MG63 (cell line): Measurements from ENCODE around the gene SH3BP5. TPM values are rescaled to one million over a fixed set of nuclear protein-coding genes. Genes with fewer than 3 reads are reported as not detected.
A peak's percentile ranks its signal among the peaks of the same experiment; 100 is the strongest.

Experiments
- DNase-seq: peaks from one replicate; pipeline ENCODE4 v3.0.0-alpha.2; 2020
- H3K27me3 ChIP-seq: fragments of 250-450 bp; sonication (Bioruptor Pico); 2 replicates; pipeline ENCODE4 v1.5.1; 2020; ENCODE audit warnings: mild to moderate bottlenecking, moderate library complexity
- H3K36me3 ChIP-seq: fragments of 250-450 bp; sonication (Bioruptor Pico); 2 replicates; pipeline ENCODE4 v1.5.1; 2020; ENCODE audit warnings: mild to moderate bottlenecking, moderate library complexity
- H3K4me3 ChIP-seq: fragments of 250-450 bp; sonication (Bioruptor Pico); 2 replicates; pipeline ENCODE4 v1.5.1; 2020; ENCODE audit warnings: mild to moderate bottlenecking, moderate library complexity
- H3K9me3 ChIP-seq: fragments of 250-450 bp; sonication (Bioruptor Pico); 2 replicates; pipeline ENCODE4 v1.5.1; 2020; ENCODE audit warnings: mild to moderate bottlenecking, moderate library complexity
- total RNA-seq: library from RNA; depleted of rRNA; stranded (reverse); fragments of >200 nt; shearing (Covaris generic); gene quantifications from 2 replicates; pipeline ENCODE4 v1.2.3, GENCODE V29; 2014; ENCODE audit warnings: low replicate concordance

The SH3BP5 gene
- total RNA-seq, 1 experiment from 2014 or later = 2.8 TPM

DNA sequence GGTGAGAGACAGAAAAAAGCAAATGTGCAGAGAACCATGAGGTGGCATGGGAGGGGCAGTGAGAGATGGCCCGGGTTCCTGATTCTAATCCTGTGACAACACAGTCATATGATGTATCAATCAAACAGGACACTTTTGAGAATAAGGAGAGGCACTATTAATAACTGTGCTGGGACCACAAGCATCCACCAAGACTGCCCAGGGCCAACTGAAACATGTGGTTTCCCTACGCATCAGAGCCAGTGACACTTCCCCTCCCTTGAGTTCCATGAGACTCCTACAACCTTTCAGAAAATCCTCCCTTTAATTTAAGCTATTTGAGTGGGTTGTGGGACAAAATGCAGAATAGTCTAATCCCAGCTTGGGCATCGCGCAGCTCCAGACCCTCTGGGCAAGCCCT is 17.4 kb downstream of the SH3BP5 start:
- no peaks in the 10 kb centered on the region for H3K36me3 ChIP-seq
- H3K4me3 ChIP-seq = no peak overlapping the region
- no peak for DNase-seq
- no peaks in the 10 kb centered on the region for H3K9me3 ChIP-seq
- H3K27me3 ChIP-seq = no peaks in the 10 kb centered on the region

DNA sequence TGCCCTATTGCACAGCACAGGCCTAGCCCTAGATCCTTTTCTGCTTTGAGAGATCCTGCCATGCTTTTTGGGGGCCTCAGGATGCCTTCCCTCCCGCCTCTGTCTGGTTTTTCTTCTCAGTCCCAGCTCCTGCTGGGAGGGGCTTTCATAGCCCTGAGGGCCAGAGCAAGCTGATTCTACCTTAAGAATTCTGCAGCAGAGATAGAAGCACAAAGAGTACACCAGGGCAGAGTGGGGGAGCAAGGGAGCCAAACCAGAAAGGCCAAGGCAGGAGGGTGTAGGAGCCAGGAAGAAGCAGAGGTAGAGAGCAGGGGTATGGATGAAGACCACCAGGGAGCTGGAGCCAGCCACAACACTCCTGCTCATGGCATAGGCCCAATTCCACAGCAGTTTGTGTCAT is 18.1 kb downstream of the SH3BP5 start:
- H3K27me3 ChIP-seq = no peaks in the 10 kb centered on the region
- no peak overlapping the region for H3K4me3 ChIP-seq
- H3K9me3 ChIP-seq = no peaks in the 10 kb centered on the region
- no peak for DNase-seq
- no peaks in the 10 kb centered on the region for H3K36me3 ChIP-seq

DNA sequence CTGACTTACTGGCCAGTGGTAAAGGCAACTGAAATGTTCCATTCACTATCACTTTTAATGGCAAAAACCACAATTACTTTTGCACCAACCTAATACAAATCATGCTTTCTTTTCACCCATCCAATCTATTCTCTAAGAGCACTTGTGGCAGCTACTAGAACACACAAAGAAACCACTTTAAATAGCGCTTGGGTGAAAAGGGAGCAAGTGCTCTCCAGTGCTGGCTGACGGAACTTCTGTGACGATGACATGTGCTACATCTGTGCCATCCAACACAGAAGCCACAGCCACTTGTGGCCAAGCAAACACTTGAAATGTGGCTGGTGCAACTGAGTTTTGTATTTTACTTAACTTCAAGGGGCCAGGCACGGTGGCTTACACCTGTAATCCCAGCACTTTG is 18.9 kb downstream of the SH3BP5 start:
- DNase-seq = no peak
- Histone ChIP-seq H3K4me3 (no peak overlapping the region), H3K27me3 (no peaks in the 10 kb centered on the region), H3K36me3 (no peaks in the 10 kb centered on the region), H3K9me3 (no peaks in the 10 kb centered on the region)

DNA sequence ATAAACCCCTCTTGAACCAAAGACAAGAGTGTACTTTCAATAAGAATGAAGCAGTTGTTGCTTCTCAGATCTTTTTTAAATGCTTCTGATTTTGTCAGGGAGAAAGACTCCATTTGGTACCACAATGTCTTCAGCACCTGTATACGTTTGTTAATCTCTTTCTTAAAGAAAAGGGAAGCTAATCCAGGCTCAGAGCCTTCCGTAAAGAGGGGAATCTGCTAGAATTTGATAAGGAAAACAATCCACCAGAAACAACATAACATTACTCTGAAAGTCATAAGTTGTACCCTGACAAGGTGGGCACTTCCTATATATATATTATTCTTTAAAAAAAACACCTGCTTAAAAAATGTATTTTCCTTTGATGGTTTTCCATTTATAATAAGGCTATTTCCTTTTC is 19.8 kb downstream of the SH3BP5 start:
- H3K36me3 ChIP-seq = no peaks in the 10 kb centered on the region
- H3K9me3 ChIP-seq = no peaks in the 10 kb centered on the region
- no peak for DNase-seq
- no peaks in the 10 kb centered on the region for H3K27me3 ChIP-seq
- no peak overlapping the region for H3K4me3 ChIP-seq

DNA sequence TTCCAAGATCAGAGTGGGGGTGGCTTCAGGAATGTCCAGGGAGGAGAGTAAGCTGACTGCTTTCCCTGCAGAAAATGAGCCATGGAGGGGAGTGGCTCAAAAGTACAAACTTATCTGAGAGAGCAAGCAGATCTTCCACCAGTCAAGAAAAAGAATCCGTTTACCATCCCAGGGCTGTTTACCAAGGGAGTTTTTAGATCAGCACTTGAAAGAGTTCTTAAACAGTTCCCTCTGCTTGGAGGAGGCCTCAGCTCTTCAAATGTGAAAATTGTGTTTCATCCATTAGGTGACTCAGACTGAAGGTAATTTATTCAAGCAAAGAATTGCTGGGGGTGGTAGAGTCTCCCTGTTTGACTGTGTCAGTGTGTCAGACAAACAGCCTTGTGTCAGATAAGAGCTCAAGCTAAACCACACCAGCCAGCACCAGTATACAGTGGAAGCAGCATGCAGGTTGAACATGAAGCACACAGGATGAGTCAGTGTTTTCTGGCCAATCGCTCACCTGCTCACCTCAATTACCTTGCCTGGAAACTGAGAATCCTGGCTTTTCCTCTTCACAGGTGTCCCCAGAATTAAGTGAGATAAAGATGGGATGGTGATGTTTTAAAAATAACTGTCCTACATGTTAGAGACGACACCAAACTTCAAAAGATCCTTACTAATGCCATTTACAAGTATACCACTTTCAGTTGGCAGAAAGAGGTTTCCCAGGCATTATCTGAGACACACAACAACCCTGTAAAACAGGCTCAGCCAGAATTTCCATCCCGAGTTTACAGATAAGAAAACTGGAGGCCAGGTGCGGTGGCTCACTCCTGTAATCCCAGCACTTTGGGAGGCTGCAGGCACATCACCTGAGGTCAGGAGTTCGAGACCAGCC is 21.7 kb downstream of the SH3BP5 start:
- Histone ChIP-seq H3K9me3 (no peaks in the 10 kb centered on the region), H3K4me3 (no peak overlapping the region), H3K27me3 (no peaks in the 10 kb centered on the region), H3K36me3 (no peaks in the 10 kb centered on the region)
- DNase-seq = no peak

DNA sequence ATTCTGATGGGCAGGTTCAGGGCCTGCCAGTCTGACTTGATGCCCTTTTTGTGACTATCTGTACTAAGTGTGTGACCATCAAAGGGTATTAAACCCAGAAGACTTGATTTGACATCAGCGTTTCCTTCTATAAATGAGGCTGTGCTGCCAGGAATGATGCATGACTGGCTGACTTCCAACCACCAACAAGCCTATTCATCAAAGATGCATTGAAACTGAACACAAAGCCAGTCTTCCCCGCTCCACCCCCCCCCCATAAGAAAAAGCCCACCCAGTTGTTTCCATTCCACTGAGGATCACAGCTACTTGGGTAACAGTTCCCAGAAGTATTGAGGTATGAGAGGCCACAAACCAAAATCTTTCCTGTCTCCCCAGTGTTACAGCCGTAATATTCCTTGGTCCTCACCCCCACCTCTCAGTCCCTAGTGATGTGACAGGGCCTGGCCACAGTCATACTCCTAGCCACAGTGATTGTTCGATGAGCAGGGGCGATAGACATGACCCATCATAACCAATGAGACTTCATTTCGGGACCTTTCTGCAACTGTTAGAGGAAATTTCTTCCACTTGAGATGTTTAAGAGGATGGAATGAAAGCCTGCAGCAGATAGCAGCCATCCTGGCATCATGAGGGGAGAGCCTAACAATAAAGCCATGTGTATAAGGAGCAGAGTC is 22.6 kb downstream of the SH3BP5 start:
- no peak overlapping the region for H3K4me3 ChIP-seq
- no peaks in the 10 kb centered on the region for H3K36me3 ChIP-seq

DNA sequence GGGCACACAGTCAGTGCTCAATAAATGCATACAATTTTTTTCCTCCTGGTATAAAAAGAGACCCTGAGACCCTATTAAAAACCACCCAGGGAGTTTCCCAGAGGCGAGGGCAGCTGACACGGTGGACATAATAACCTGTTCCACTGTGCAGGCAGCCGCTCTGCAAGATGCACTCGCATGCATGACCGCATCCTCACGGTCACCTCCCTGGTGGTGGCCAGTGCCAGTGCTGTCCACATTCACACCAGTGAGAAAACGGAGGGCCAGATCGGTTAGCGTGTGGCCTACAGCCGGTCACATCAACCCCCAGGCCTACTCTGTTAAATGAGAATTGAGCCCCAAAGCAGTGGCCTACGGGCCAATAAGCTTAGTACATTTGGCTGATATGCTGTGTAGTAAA is 24.8 kb downstream of the SH3BP5 start:
- no peaks in the 10 kb centered on the region for H3K9me3 ChIP-seq
- no peaks in the 10 kb centered on the region for H3K36me3 ChIP-seq
- DNase-seq = no peak
- H3K4me3 ChIP-seq = no peak overlapping the region
- no peaks in the 10 kb centered on the region for H3K27me3 ChIP-seq

More for the DNA sequence above, 22.6 kb downstream of the SH3BP5 start:
- DNase-seq = peak; percentile 21
- Histone ChIP-seq H3K27me3 (no peaks in the 10 kb centered on the region), H3K9me3 (no peaks in the 10 kb centered on the region)

DNA sequence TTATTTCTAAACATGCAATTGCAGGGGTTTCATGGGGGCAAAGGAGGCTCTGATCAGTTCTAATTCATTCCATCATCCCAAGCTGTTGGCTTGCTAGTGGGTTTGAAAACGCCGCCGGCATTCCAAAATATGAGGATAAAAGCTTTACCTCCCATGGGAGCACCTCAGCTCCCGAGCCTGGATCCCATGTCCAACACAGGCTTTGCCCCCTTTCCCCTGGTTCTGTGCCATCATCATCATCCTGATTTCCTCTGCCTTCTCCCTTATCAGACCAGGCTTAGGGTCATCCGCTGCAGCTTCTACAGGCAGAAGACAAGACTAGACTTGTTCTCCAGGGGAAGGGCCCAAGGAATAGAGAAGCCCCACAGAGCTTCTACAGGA is 25.4 kb downstream of the SH3BP5 start:
- DNase-seq = no peak
- Histone ChIP-seq H3K4me3 (no peak overlapping the region), H3K27me3 (no peaks in the 10 kb centered on the region), H3K36me3 (no peaks in the 10 kb centered on the region), H3K9me3 (no peaks in the 10 kb centered on the region)

DNA sequence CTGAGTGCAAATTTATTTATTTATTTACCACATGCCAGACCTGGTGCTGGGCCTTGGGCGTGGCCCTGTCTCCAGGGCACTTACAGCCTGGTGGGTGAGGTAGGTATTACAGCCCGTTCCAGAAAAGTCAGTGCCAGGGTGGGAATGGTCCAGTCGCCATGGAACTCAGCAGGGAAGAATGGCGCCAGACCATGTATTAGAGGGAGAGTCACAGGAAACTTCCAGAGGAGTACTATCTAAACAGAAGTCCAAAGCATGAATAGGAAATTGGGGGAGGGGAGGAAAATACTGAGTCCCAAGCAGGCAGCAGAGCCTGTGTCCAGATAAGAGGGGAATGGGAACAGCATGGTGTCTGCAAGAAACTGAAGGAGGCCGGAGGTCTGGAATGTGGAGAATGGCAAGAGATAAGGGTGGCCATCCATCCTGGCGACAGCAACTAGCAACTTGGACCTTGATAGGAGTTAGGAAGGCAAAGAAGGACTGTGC is 27.0 kb downstream of the SH3BP5 start:
- Histone ChIP-seq H3K36me3 (no peaks in the 10 kb centered on the region), H3K9me3 (no peaks in the 10 kb centered on the region), H3K4me3 (no peak overlapping the region), H3K27me3 (no peaks in the 10 kb centered on the region)
- DNase-seq = peak; percentile 44

DNA sequence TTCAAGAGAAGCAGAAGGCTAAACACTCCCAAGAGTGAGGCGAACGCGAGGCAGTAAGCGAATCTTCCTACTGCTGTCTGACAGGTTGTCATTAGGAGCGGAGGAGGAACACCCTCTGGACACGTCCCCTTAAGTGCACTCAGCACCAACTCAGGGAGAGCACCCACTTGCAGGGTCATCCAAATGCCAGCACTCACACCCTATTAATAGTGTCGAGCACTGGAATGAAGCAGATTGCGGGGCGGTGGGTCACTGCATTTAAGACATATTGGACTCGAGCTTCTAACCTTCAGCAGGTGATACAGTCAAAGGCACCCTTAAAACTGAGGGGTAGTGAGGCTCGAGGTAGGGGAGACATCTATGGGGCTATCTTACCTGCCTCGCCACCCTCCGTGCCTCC is 28.7 kb downstream of the SH3BP5 start:
- no peak for DNase-seq
- H3K27me3 ChIP-seq = no peaks in the 10 kb centered on the region
- H3K4me3 ChIP-seq = no peak overlapping the region
- H3K9me3 ChIP-seq = no peaks in the 10 kb centered on the region
- H3K36me3 ChIP-seq = no peaks in the 10 kb centered on the region

DNA sequence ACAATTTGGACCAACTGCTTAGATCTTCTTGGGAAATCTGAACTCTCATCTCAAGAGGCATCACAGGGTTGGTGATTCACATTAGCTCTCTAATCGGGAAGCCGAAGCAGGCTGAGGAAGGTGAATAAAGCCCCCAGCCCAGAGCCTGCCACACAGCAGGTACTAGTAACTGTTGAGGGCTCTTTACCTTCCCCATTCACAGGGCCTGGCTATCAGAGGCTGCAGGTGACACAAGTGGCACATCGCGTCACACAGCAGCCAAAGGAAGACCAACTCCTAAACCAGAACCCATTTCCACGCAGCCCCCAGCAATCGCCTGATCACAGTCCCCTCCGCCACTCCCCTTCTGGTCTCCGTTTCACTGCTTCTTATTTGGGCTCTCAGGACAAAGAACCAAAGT is 29.2 kb downstream of the SH3BP5 start:
- Histone ChIP-seq H3K36me3 (no peaks in the 10 kb centered on the region), H3K9me3 (no peaks in the 10 kb centered on the region), H3K4me3 (no peak overlapping the region), H3K27me3 (no peaks in the 10 kb centered on the region)
- no peak for DNase-seq

DNA sequence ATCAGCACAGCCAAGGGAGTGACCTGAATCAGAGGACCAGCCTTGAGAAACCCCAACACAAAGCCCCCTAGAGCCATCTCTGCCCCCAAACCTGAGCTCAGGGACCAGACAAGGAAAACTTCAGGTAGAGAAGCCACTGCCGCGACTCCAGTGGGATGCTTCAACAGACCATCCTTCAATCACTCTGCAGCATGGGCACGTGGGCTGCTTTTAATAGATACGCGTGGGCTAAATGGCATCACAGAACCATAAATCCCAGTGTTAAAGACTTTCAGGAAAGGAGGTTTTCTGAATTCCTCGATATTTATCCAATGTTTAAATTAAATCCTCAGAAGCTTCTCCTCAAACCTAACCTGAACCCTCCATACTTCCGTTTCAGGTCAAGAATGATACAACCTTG is 30.6 kb downstream of the SH3BP5 start:
- no peak for DNase-seq
- no peaks in the 10 kb centered on the region for H3K9me3 ChIP-seq

DNA sequence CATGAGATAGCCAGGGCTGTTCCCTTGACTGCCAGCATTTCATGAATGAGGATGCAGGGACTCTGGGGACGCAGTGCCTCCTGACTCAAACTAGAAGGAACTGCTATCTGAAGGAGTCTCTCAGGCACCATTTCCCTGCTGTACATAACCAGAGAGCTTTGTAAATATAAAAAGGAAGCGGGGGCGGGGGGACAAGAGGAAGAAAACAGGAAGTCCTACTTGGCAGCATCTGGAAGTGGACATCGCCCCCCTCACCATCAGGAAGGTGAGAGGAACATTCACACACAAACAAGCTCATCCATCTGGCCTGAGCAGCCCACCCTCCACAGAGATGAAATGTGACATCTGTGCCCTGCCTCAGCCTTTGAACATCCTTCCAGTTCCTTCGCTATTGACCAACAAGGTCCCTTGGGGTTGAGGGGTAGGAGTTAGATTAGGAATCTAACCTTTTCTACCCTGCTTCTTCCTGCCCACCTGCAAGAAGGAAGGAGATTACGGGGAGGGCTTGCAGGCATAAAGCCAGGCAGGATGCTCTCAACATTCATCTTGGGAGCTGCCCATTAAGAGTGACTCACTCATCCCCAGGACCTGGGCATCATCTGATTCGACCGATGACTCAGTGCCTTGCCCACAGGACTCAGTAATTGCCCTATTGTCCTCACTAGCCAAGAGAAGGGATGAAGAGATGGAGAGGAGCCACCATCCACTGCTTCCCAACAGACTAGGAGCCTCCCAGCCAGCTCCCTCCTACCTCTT is 31.9 kb downstream of the SH3BP5 start:
- DNase-seq = peak; percentile 85
- no peaks in the 10 kb centered on the region for H3K27me3 ChIP-seq

More for the DNA sequence above, 30.6 kb downstream of the SH3BP5 start:
- Histone ChIP-seq H3K36me3 (no peaks in the 10 kb centered on the region), H3K27me3 (no peaks in the 10 kb centered on the region), H3K4me3 (no peak overlapping the region)

DNA sequence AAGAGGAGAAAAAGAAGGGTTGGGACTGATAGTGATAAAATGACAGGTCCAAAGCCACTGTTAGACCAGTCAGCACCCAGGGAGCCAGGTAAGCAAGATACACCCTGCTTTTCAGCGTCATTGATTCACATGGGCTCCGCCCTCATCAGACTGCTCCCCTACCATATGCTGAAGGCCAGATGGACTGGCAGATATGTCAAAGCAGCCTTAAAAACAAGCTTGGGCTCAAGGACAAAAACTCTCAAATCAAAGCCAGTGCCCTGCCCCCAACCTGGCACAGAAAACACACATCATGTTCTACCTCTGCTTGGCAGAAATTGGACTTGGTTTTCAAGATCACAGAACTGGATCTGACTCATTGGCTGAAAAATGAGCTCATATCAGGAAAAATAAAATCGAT is 33.4 kb downstream of the SH3BP5 start:
- no peak overlapping the region for H3K4me3 ChIP-seq
- H3K9me3 ChIP-seq = no peaks in the 10 kb centered on the region
- H3K36me3 ChIP-seq = no peaks in the 10 kb centered on the region
- no peaks in the 10 kb centered on the region for H3K27me3 ChIP-seq
- no peak for DNase-seq

More for the DNA sequence above, 31.9 kb downstream of the SH3BP5 start:
- H3K4me3 ChIP-seq = no peak overlapping the region
- no peaks in the 10 kb centered on the region for H3K9me3 ChIP-seq
- no peaks in the 10 kb centered on the region for H3K36me3 ChIP-seq

DNA sequence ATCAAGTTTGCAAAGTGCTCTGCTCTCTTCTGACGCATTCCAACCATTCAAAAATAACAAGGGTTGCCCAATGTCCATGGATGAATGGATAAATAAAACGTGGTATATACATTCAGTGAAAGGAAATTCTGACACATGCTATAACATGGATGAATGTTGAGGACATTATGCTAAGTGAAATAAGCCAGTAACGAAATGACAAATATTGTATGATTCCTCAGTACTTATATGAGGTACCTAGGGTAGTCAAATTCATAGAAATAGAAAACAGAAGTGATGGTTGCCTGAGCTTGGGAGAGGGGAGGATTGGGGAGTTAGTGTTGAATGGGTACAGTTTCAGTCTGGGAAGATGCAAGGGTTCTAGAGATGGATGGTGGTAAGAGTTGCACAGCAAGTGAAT is 33.9 kb downstream of the SH3BP5 start:
- Histone ChIP-seq H3K9me3 (no peaks in the 10 kb centered on the region), H3K27me3 (no peaks in the 10 kb centered on the region)

DNA sequence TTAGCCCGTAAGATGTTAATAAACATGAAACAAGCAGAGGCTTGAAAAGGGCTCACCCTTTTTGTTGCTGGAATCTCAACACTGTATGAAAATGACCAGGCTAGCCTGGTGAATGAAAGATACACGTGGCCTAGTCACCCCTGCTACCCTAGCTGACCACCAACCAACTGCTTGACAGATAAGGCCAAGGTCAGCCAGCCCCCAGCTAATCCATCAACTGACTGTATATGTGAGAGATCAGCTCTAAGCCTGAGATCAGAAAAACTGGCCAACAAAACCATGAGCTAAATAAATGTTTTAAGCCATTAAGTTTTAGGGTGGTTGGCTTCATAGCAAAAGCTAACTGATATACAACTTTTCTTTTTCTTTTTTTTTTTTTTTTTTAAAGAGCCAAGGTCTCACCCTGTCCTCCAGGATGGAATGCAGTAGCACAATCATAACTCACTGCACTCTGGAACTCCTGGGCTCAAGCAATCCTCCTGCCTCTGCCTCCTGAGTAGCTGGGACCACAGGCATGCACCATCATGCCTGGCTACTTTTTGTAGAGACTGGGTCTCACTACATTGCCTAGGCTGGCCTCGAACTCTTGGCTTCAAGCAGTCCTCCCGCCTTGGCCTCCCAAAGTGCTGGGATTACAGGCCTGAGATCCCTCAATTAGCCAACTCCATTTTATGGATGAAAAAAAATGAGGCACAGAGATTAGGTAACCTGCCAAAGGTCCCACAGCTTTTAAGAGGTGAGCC is 34.6 kb downstream of the SH3BP5 start:
- DNase-seq = no peak
- Histone ChIP-seq H3K36me3 (no peaks in the 10 kb centered on the region), H3K27me3 (no peaks in the 10 kb centered on the region), H3K4me3 (no peak overlapping the region), H3K9me3 (no peaks in the 10 kb centered on the region)

More for the DNA sequence above, 33.9 kb downstream of the SH3BP5 start:
- no peaks in the 10 kb centered on the region for H3K36me3 ChIP-seq
- no peak for DNase-seq
- H3K4me3 ChIP-seq = no peak overlapping the region
